Suprapubic skin (tissue), 4 donors: ENCODE data around the gene KPTN. TPM values are rescaled to one million over a fixed set of nuclear protein-coding genes. Genes with fewer than 3 reads are reported as not detected.

ENCODE experiments used
- DNase-seq, 2 donors: peaks; one replicate each; pipeline ENCODE4 v3.0.0-alpha.2; 2019; ENCODE audit warnings: low spot score in 2 of 2
- H3K27ac ChIP-seq: fragments of 200-600 bp; sonication (generic); one replicate; pipeline ENCODE4 v1.5.1; 2019
- H3K27me3 ChIP-seq: fragments of 200-600 bp; sonication (generic); one replicate; pipeline ENCODE4 v1.5.1; 2019
- H3K36me3 ChIP-seq: fragments of 200-600 bp; sonication (generic); one replicate; pipeline ENCODE4 v1.5.1; 2019
- H3K4me1 ChIP-seq: fragments of 200-600 bp; sonication (generic); one replicate; pipeline ENCODE4 v1.5.1; 2019
- H3K4me3 ChIP-seq: fragments of 200-600 bp; sonication (generic); one replicate; pipeline ENCODE4 v1.5.1; 2019; ENCODE audit warnings: mild to moderate bottlenecking
- H3K9me3 ChIP-seq: fragments of 200-600 bp; sonication (generic); one replicate; pipeline ENCODE4 v1.5.1; 2019
- CTCF ChIP-seq, 2 donors: fragments of 200-600 bp in 1 of 2; fragments of 450-650 bp in 1 of 2; sonication (generic) in 1 of 2; IDR thresholded peaks; one replicate each; pipeline ENCODE4 v1.5.1; 2016 to 2019; ENCODE audit warnings: antibody characterized with exemption in 2 of 2, mild to moderate bottlenecking in 1 of 2, moderate library complexity in 1 of 2
- EP300 ChIP-seq: sonication (generic); formaldehyde crosslinking; IDR thresholded peaks from one replicate; pipeline ENCODE4 v1.6.1; 2017; ENCODE audit warnings: antibody characterized with exemption
- POLR2A ChIP-seq, 2 donors: fragments of 450-650 bp; IDR thresholded peaks; one replicate each; pipeline ENCODE4 v1.6.1; 2017; ENCODE audit warnings: antibody characterized with exemption in 2 of 2, mild to moderate bottlenecking in 2 of 2, moderate library complexity in 2 of 2
- POLR2AphosphoS5 ChIP-seq, 3 donors: sonication (generic); formaldehyde crosslinking; IDR thresholded peaks; one replicate each; pipeline ENCODE4 v1.6.1; 2017; ENCODE audit warnings: antibody characterized with exemption in 3 of 3
- WGBS: methylation state at CpG from one replicate; pipeline ENCODE4 v1.1.5; 2018; 5-methylcytosine and 5-hydroxymethylcytosine counted together
- total RNA-seq, 4 donors: library from RNA; depleted of rRNA; stranded (reverse); fragments of >200 nt; gene quantifications; one replicate each; pipeline ENCODE4 v1.1.0, GENCODE V29; 2016

KPTN gene
- total RNA-seq, 4 donors from 2014 or later = 4.3 to 16.3 (median 5.9) TPM

- Histone ChIP-seq H3K36me3 (no peaks in the 10 kb centered on the region), H3K9me3 (no peaks in the 10 kb centered on the region), H3K27me3 (peaks cover 30% of the 10 kb centered on the region), H3K4me3 (no peak overlapping the region), H3K4me1 (peaks cover 21% of the 10 kb centered on the region), H3K27ac (no peak overlapping the region)
- TF ChIP-seq EP300 = no peak
- TF ChIP-seq POLR2A (IDR thresholded peaks at IDR 0.05) = no peak
- TF ChIP-seq POLR2AphosphoS5 (IDR thresholded peaks at IDR 0.05) = no peak
- TF ChIP-seq CTCF (IDR thresholded peaks at IDR 0.05) = no peak
- DNase-seq = peak in 1 of 2 donors; percentile 58
- 88% methylated on average over 10 of the region's 17 CpGs for WGBS
Observed at GRCh38 chr19:47476438-47476972, 7.5 kb downstream of the KPTN start.

- Histone ChIP-seq H3K9me3 (no peaks in the 10 kb centered on the region), H3K27me3 (peaks cover 40% of the 10 kb centered on the region), H3K27ac (no peak overlapping the region), H3K36me3 (no peaks in the 10 kb centered on the region), H3K4me3 (no peak overlapping the region), H3K4me1 (peaks cover 23% of the 10 kb centered on the region)
- 84% methylated on average over 9 of the region's 9 CpGs for WGBS
- no peak for TF ChIP-seq POLR2A (IDR thresholded peaks at IDR 0.05)
- no peak for TF ChIP-seq POLR2AphosphoS5 (IDR thresholded peaks at IDR 0.05)
- no peak for TF ChIP-seq EP300
- TF ChIP-seq CTCF (IDR thresholded peaks at IDR 0.05) = no peak
- no peak for DNase-seq
Observed at GRCh38 chr19:47475465-47475864, 8.6 kb downstream of the KPTN start.

GRCh38 chr19:47473336-47473735 lies 10.7 kb downstream of the KPTN start:
- H3K9me3 ChIP-seq = no peaks in the 10 kb centered on the region
- H3K27ac ChIP-seq = no peak overlapping the region
- H3K4me1 ChIP-seq = peaks cover 15% of the 10 kb centered on the region
- no peak overlapping the region for H3K4me3 ChIP-seq
- H3K36me3 ChIP-seq = no peaks in the 10 kb centered on the region
- no peak for DNase-seq
- TF ChIP-seq POLR2AphosphoS5 (IDR thresholded peaks at IDR 0.05) = no peak
- 78% methylated on average over 6 of the region's 10 CpGs for WGBS
- peaks cover 62% of the 10 kb centered on the region for H3K27me3 ChIP-seq

- no peaks in the 10 kb centered on the region for H3K9me3 ChIP-seq
- no peak within 1 kb of the TSS for H3K27ac ChIP-seq
- H3K36me3 ChIP-seq = no peaks in the 10 kb centered on the region
- WGBS = 3% methylated on average over 28 of the region's 29 CpGs
- peaks cover 72% of the 10 kb centered on the region for H3K27me3 ChIP-seq
- H3K4me1 ChIP-seq = peaks cover 15% of the 10 kb centered on the region
- no peak for DNase-seq
- H3K4me3 ChIP-seq = peak within 1 kb of the TSS; percentile 1
- no peak for TF ChIP-seq EP300
- no peak for TF ChIP-seq POLR2AphosphoS5 (IDR thresholded peaks at IDR 0.05)
- TF ChIP-seq CTCF (IDR thresholded peaks at IDR 0.05) = no peak
- TF ChIP-seq POLR2A (IDR thresholded peaks at IDR 0.05) = no peak
Observed at GRCh38 chr19:47471733-47472457, 12.1 kb downstream of the KPTN start, which contains the start of gene SLC8A2. TSS of gene SLC8A2 (minus strand) at chr19:47471893. CDS start at chr19:47466403, 5,490 bp downstream.

GRCh38 chr19:47471381-47471732 lies 12.7 kb downstream of the KPTN start:
- peak overlapping the region; percentile 1 for H3K4me3 ChIP-seq

More at GRCh38 chr19:47471381-47471732, 12.7 kb downstream of the KPTN start:
- Histone ChIP-seq H3K4me1 (peaks cover 15% of the 10 kb centered on the region), H3K27ac (no peak overlapping the region), H3K9me3 (no peaks in the 10 kb centered on the region), H3K27me3 (peaks cover 76% of the 10 kb centered on the region), H3K36me3 (no peaks in the 10 kb centered on the region)
- no peak for DNase-seq
- TF ChIP-seq POLR2AphosphoS5 (IDR thresholded peaks at IDR 0.05) (no peak), CTCF (IDR thresholded peaks at IDR 0.05) (no peak), EP300 (no peak), POLR2A (IDR thresholded peaks at IDR 0.05) (no peak)
- WGBS = 4% methylated on average over 11 of the region's 16 CpGs
